WTC11 (cell line): ENCODE measurements around the gene KRT6A.

ENCODE experiments used
- CREM ChIP-seq: sonication (generic); formaldehyde crosslinking; IDR thresholded peaks from 2 replicates; pipeline ENCODE4 v1.8.1; 2022; ENCODE audit warnings: mild to moderate bottlenecking, missing genetic modification reagents, moderate library complexity
- CTCF ChIP-seq: fragments of 200-600 bp; IDR thresholded peaks from 2 replicates; pipeline ENCODE4 v1.8.0; 2022; ENCODE audit warnings: antibody characterized with exemption
- HMGXB4 ChIP-seq: sonication (generic); formaldehyde crosslinking; IDR thresholded peaks from 2 replicates; pipeline ENCODE4 v1.8.1; 2023; ENCODE audit warnings: mild to moderate bottlenecking, moderate library complexity, missing genetic modification reagents
- MLX ChIP-seq: sonication (generic); formaldehyde crosslinking; IDR thresholded peaks from 2 replicates; pipeline ENCODE4 v1.8.1; 2023; ENCODE audit warnings: mild to moderate bottlenecking, missing genetic modification reagents, moderate library complexity
- NFE2L1 ChIP-seq: sonication (generic); formaldehyde crosslinking; IDR thresholded peaks from 2 replicates; pipeline ENCODE4 v1.8.1; 2023; ENCODE audit warnings: missing genetic modification reagents
- NFYB ChIP-seq: sonication (generic); formaldehyde crosslinking; conservative IDR thresholded peaks from 2 replicates; pipeline ENCODE4 v1.8.0; 2022; ENCODE audit warnings: low read depth, missing genetic modification reagents
- NR1H2 ChIP-seq: sonication (generic); formaldehyde crosslinking; IDR thresholded peaks from 2 replicates; pipeline ENCODE4 v1.9.0; 2021; ENCODE audit warnings: mild to moderate bottlenecking, moderate library complexity, missing genetic modification reagents
- RELA ChIP-seq: sonication (generic); formaldehyde crosslinking; IDR thresholded peaks from 2 replicates; pipeline ENCODE4 v1.8.1; 2022; ENCODE audit warnings: missing genetic modification reagents, mild to moderate bottlenecking, borderline replicate concordance
- ZNF138 ChIP-seq: sonication (generic); formaldehyde crosslinking; conservative IDR thresholded peaks from 2 replicates; pipeline ENCODE4 v1.8.1; 2022; ENCODE audit warnings: mild to moderate bottlenecking, moderate library complexity, missing genetic modification reagents
- TF ChIP-seq, protein P1 (sequence below): sonication (generic); formaldehyde crosslinking; conservative IDR thresholded peaks from 2 replicates; pipeline ENCODE4 v1.8.1; 2022; ENCODE audit warnings: mild to moderate bottlenecking, missing genetic modification reagents
- TF ChIP-seq, protein P2 (sequence below): sonication (generic); formaldehyde crosslinking; IDR thresholded peaks from 2 replicates; pipeline ENCODE4 v1.8.0; 2023; ENCODE audit warnings: missing genetic modification reagents, mild to moderate bottlenecking, borderline replicate concordance
- TF ChIP-seq, protein P3 (sequence below): sonication (generic); formaldehyde crosslinking; IDR thresholded peaks from 2 replicates; pipeline ENCODE4 v1.8.0; 2022; ENCODE audit warnings: mild to moderate bottlenecking, missing genetic modification reagents
- TF ChIP-seq, protein P4 (sequence below): sonication (generic); formaldehyde crosslinking; IDR thresholded peaks from 2 replicates; pipeline ENCODE4 v1.8.1; 2023; ENCODE audit warnings: mild to moderate bottlenecking, missing genetic modification reagents, moderate library complexity
- TF ChIP-seq, protein P5 (sequence below): sonication (generic); formaldehyde crosslinking; IDR thresholded peaks from 2 replicates; pipeline ENCODE4 v1.8.1; 2023; ENCODE audit warnings: mild to moderate bottlenecking, missing genetic modification reagents, borderline replicate concordance

GRCh38 chr12:52523824-52524223 is 30.8 kb upstream of the KRT6A start:
- TF ChIP-seq, protein P1, sequence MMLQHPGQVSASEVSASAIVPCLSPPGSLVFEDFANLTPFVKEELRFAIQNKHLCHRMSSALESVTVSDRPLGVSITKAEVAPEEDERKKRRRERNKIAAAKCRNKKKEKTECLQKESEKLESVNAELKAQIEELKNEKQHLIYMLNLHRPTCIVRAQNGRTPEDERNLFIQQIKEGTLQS (CRISPR knock-in tag): no peak
- TF ChIP-seq CTCF (no peak), CREM (no peak), MLX (CRISPR knock-in tag) (no peak), NFE2L1 (CRISPR knock-in tag) (no peak), NR1H2 (CRISPR knock-in tag) (no peak), RELA (no peak), ZNF138 (no peak), NFYB (CRISPR knock-in tag) (no peak), HMGXB4 (CRISPR knock-in tag) (no peak)
- TF ChIP-seq, protein P2, sequence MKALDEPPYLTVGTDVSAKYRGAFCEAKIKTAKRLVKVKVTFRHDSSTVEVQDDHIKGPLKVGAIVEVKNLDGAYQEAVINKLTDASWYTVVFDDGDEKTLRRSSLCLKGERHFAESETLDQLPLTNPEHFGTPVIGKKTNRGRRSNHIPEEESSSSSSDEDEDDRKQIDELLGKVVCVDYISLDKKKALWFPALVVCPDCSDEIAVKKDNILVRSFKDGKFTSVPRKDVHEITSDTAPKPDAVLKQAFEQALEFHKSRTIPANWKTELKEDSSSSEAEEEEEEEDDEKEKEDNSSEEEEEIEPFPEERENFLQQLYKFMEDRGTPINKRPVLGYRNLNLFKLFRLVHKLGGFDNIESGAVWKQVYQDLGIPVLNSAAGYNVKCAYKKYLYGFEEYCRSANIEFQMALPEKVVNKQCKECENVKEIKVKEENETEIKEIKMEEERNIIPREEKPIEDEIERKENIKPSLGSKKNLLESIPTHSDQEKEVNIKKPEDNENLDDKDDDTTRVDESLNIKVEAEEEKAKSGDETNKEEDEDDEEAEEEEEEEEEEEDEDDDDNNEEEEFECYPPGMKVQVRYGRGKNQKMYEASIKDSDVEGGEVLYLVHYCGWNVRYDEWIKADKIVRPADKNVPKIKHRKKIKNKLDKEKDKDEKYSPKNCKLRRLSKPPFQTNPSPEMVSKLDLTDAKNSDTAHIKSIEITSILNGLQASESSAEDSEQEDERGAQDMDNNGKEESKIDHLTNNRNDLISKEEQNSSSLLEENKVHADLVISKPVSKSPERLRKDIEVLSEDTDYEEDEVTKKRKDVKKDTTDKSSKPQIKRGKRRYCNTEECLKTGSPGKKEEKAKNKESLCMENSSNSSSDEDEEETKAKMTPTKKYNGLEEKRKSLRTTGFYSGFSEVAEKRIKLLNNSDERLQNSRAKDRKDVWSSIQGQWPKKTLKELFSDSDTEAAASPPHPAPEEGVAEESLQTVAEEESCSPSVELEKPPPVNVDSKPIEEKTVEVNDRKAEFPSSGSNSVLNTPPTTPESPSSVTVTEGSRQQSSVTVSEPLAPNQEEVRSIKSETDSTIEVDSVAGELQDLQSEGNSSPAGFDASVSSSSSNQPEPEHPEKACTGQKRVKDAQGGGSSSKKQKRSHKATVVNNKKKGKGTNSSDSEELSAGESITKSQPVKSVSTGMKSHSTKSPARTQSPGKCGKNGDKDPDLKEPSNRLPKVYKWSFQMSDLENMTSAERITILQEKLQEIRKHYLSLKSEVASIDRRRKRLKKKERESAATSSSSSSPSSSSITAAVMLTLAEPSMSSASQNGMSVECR: no peak
- TF ChIP-seq, protein P3, sequence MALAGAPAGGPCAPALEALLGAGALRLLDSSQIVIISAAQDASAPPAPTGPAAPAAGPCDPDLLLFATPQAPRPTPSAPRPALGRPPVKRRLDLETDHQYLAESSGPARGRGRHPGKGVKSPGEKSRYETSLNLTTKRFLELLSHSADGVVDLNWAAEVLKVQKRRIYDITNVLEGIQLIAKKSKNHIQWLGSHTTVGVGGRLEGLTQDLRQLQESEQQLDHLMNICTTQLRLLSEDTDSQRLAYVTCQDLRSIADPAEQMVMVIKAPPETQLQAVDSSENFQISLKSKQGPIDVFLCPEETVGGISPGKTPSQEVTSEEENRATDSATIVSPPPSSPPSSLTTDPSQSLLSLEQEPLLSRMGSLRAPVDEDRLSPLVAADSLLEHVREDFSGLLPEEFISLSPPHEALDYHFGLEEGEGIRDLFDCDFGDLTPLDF: no peak
- TF ChIP-seq, protein P4, sequence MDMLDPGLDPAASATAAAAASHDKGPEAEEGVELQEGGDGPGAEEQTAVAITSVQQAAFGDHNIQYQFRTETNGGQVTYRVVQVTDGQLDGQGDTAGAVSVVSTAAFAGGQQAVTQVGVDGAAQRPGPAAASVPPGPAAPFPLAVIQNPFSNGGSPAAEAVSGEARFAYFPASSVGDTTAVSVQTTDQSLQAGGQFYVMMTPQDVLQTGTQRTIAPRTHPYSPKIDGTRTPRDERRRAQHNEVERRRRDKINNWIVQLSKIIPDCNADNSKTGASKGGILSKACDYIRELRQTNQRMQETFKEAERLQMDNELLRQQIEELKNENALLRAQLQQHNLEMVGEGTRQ: no peak
- TF ChIP-seq, protein P5, sequence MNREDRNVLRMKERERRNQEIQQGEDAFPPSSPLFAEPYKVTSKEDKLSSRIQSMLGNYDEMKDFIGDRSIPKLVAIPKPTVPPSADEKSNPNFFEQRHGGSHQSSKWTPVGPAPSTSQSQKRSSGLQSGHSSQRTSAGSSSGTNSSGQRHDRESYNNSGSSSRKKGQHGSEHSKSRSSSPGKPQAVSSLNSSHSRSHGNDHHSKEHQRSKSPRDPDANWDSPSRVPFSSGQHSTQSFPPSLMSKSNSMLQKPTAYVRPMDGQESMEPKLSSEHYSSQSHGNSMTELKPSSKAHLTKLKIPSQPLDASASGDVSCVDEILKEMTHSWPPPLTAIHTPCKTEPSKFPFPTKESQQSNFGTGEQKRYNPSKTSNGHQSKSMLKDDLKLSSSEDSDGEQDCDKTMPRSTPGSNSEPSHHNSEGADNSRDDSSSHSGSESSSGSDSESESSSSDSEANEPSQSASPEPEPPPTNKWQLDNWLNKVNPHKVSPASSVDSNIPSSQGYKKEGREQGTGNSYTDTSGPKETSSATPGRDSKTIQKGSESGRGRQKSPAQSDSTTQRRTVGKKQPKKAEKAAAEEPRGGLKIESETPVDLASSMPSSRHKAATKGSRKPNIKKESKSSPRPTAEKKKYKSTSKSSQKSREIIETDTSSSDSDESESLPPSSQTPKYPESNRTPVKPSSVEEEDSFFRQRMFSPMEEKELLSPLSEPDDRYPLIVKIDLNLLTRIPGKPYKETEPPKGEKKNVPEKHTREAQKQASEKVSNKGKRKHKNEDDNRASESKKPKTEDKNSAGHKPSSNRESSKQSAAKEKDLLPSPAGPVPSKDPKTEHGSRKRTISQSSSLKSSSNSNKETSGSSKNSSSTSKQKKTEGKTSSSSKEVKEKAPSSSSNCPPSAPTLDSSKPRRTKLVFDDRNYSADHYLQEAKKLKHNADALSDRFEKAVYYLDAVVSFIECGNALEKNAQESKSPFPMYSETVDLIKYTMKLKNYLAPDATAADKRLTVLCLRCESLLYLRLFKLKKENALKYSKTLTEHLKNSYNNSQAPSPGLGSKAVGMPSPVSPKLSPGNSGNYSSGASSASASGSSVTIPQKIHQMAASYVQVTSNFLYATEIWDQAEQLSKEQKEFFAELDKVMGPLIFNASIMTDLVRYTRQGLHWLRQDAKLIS (CRISPR knock-in tag): no peak
